G401 (cell line): ENCODE data around the gene DIP2A. TPM values are rescaled to one million over a fixed set of nuclear protein-coding genes. Genes with fewer than 3 reads are reported as not detected.
"Not testable (repeated sequence)": the region's sequence is repeated elsewhere in the genome, so short reads cannot be mapped to it uniquely, and the experiment has no call there.

Source experiments
- DNase-seq: peaks from one replicate; pipeline ENCODE4 v3.0.0-alpha.2; 2015; ENCODE audit warnings: low spot score
- in situ Hi-C: cut with HindIII; loops from 2 replicates; pipeline ENCODE4 v1.10.0; 2016; ENCODE audit warnings: low sequenced_read_pairs, mixed read lengths
- total RNA-seq: library from RNA; depleted of rRNA; stranded (reverse); fragments of >200 nt; shearing (Covaris generic); gene quantifications from 2 replicates; pipeline ENCODE4 v1.2.3, GENCODE V29; 2014

The DIP2A gene
- total RNA-seq, 1 experiment from 2014 or later, result 32.4 TPM

GRCh38 chr21:46504666-46505065 is 46.0 kb downstream of the DIP2A start:
- in situ Hi-C loops, result no loop called here
- DNase-seq, result no peak

- in situ Hi-C loops, result no loop called here
- DNase-seq, result no peak
Measured at GRCh38 chr21:46507562-46507961, 48.9 kb downstream of the DIP2A start.

- in situ Hi-C loops, result no loop called here
- DNase-seq, result no peak
Measured at GRCh38 chr21:46509741-46510502, 51.2 kb downstream of the DIP2A start.

GRCh38 chr21:46515109-46515508 is 56.4 kb downstream of the DIP2A start:
- in situ Hi-C loops, result no loop called here
- DNase-seq, result peak; percentile 87

- in situ Hi-C loops, result no loop called here
Measured at GRCh38 chr21:46516068-46516467, 57.4 kb downstream of the DIP2A start.

GRCh38 chr21:46517361-46517760 is 58.7 kb downstream of the DIP2A start:
- peak; percentile 86 for DNase-seq
- in situ Hi-C loops, result no loop called here

More at GRCh38 chr21:46516068-46516467, 57.4 kb downstream of the DIP2A start:
- no peak for DNase-seq

GRCh38 chr21:46518983-46519583 is 60.4 kb downstream of the DIP2A start:
- in situ Hi-C loops, result no loop called here
- DNase-seq, result no peak

- in situ Hi-C loops, DNase-seq: not testable (repeated sequence)
Measured at GRCh38 chr21:46527393-46527792, 68.7 kb downstream of the DIP2A start.

- in situ Hi-C loops, result no loop called here
- no peak for DNase-seq
Measured at GRCh38 chr21:46527801-46528200, 69.1 kb downstream of the DIP2A start.

- in situ Hi-C loops, result no loop called here
- DNase-seq, result no peak
Measured at GRCh38 chr21:46532080-46532479, 73.4 kb downstream of the DIP2A start.

- DNase-seq, result no peak
- in situ Hi-C loops, result no loop called here
Measured at GRCh38 chr21:46537026-46537425, 78.3 kb downstream of the DIP2A start.

- no peak for DNase-seq
- in situ Hi-C loops, result no loop called here
Measured at GRCh38 chr21:46538262-46538661, 79.6 kb downstream of the DIP2A start.

- DNase-seq, result no peak
Measured at GRCh38 chr21:46538851-46539666, 80.4 kb downstream of the DIP2A start.

GRCh38 chr21:46540087-46540710 is 81.5 kb downstream of the DIP2A start:
- no peak for DNase-seq
- in situ Hi-C loops, result no loop called here

More at GRCh38 chr21:46538851-46539666, 80.4 kb downstream of the DIP2A start:
- in situ Hi-C loops, result no loop called here

- no peak for DNase-seq
- in situ Hi-C loops, result no loop called here
Measured at GRCh38 chr21:46542588-46543124, 84.0 kb downstream of the DIP2A start.

GRCh38 chr21:46543306-46543705 is 84.6 kb downstream of the DIP2A start:
- in situ Hi-C loops, result no loop called here
- no peak for DNase-seq

GRCh38 chr21:46544003-46544402 is 85.3 kb downstream of the DIP2A start:
- DNase-seq, result no peak
- in situ Hi-C loops, result no loop called here

- in situ Hi-C loops, result no loop called here
- no peak for DNase-seq
Measured at GRCh38 chr21:46544824-46545223, 86.1 kb downstream of the DIP2A start.

GRCh38 chr21:46545363-46545762 is 86.7 kb downstream of the DIP2A start:
- in situ Hi-C loops, result no loop called here
- no peak for DNase-seq
